ENCODE measurements around the gene CD300A. TPM values are rescaled to one million over a fixed set of nuclear protein-coding genes. Genes with fewer than 3 reads are reported as not detected.

Gene CD300A
- total RNA-seq, 2 experiments from 2014 or later = 2.1 to 2.8 TPM

- Mint-ChIP-seq H3K36me3 (ENCODE audit: low read depth) (no peaks in the 10 kb centered on the region), H3K9me3 (ENCODE audit: insufficient read depth) (no peaks in the 10 kb centered on the region), H3K27ac (peak overlapping the region; percentile 37), H3K4me3 (no peak overlapping the region), H3K4me1 (ENCODE audit: low read depth) (peaks cover 19% of the 10 kb centered on the region), H3K27me3 (ENCODE audit: low read depth) (peaks cover 14% of the 10 kb centered on the region)
- POLR2A ChIA-PET = no interaction called here
- DNase-seq (no peak), ATAC-seq (no peak)
- CTCF ChIA-PET = interaction anchor here (0.7 to 1.2 kb wide), 3 partner anchors 13 to 361 kb away, joined by 3 to 4 read pairs (median 3); no protein-coding TSS in a partner anchor
These were observed 15.5 kb upstream of the CD300A start for GRCh38 chr17:74450925-74451403.

- H3K4me1 Mint-ChIP-seq (ENCODE audit: low read depth) = peaks cover 19% of the 10 kb centered on the region
- H3K27ac Mint-ChIP-seq = no peak overlapping the region
- peaks cover 16% of the 10 kb centered on the region for H3K27me3 Mint-ChIP-seq (ENCODE audit: low read depth)
- ATAC-seq (no peak), DNase-seq (no peak)
- CTCF ChIA-PET = interaction anchor here (0.7 to 1.2 kb wide), 2 partner anchors 151 to 362 kb away, joined by 3 to 4 read pairs; no protein-coding TSS in a partner anchor
- H3K4me3 Mint-ChIP-seq = no peak overlapping the region
- POLR2A ChIA-PET = no interaction called here
- H3K9me3 Mint-ChIP-seq (ENCODE audit: insufficient read depth) = no peaks in the 10 kb centered on the region
- no peaks in the 10 kb centered on the region for H3K36me3 Mint-ChIP-seq (ENCODE audit: low read depth)
These were observed 14.9 kb upstream of the CD300A start for GRCh38 chr17:74451557-74451956.

- Mint-ChIP-seq H3K27me3 (ENCODE audit: low read depth) (peaks cover 16% of the 10 kb centered on the region), H3K9me3 (ENCODE audit: insufficient read depth) (no peaks in the 10 kb centered on the region), H3K4me3 (no peak overlapping the region), H3K36me3 (ENCODE audit: low read depth) (no peaks in the 10 kb centered on the region), H3K4me1 (ENCODE audit: low read depth) (peaks cover 19% of the 10 kb centered on the region), H3K27ac (peak overlapping the region; percentile 46)
- ATAC-seq = peak; percentile 38
- peak; percentile 65 for DNase-seq
- CTCF ChIA-PET = interaction anchor here (0.7 to 3.7 kb wide), 4 partner anchors 84 to 373 kb away, joined by 3 to 25 read pairs (median 4); partner anchors contain the start of gene GPR142
- POLR2A ChIA-PET = no interaction called here
These were observed 14.2 kb upstream of the CD300A start for GRCh38 chr17:74452033-74452840.

GRCh38 chr17:74452841-74453661 lies 13.4 kb upstream of the CD300A start:
- ATAC-seq (no peak), DNase-seq (no peak)
- H3K4me1 Mint-ChIP-seq (ENCODE audit: low read depth) = peaks cover 24% of the 10 kb centered on the region
- H3K4me3 Mint-ChIP-seq = no peak overlapping the region
- no peaks in the 10 kb centered on the region for H3K36me3 Mint-ChIP-seq (ENCODE audit: low read depth)
- no peak overlapping the region for H3K27ac Mint-ChIP-seq
- H3K9me3 Mint-ChIP-seq (ENCODE audit: insufficient read depth) = no peaks in the 10 kb centered on the region
- H3K27me3 Mint-ChIP-seq (ENCODE audit: low read depth) = peaks cover 14% of the 10 kb centered on the region
- ChIA-PET CTCF (interaction anchor here (0.7 to 3.7 kb wide), 2 partner anchors 85 to 374 kb away, joined by 3 to 25 read pairs; partner anchors contain the start of gene GPR142), POLR2A (no interaction called here)

- ChIA-PET POLR2A (no interaction called here), CTCF (interaction anchor here (1.3 to 5.9 kb wide), 4 partner anchors 34 to 85 kb away, joined by 3 to 68 read pairs (median 16); partner anchors contain the start of gene GPR142)
- Mint-ChIP-seq H3K9me3 (ENCODE audit: insufficient read depth) (no peaks in the 10 kb centered on the region), H3K4me3 (peak overlapping the region; percentile 8), H3K36me3 (ENCODE audit: low read depth) (no peaks in the 10 kb centered on the region), H3K27ac (no peak overlapping the region), H3K27me3 (ENCODE audit: low read depth) (peaks cover 20% of the 10 kb centered on the region), H3K4me1 (ENCODE audit: low read depth) (peaks cover 25% of the 10 kb centered on the region)
- no peak for ATAC-seq
- no peak for DNase-seq
These were observed 12.7 kb upstream of the CD300A start for GRCh38 chr17:74453665-74454196.

GRCh38 chr17:74454197-74455024 lies 12.0 kb upstream of the CD300A start:
- H3K9me3 Mint-ChIP-seq (ENCODE audit: insufficient read depth) = no peaks in the 10 kb centered on the region
- no peaks in the 10 kb centered on the region for H3K36me3 Mint-ChIP-seq (ENCODE audit: low read depth)
- POLR2A ChIA-PET = no interaction called here
- ATAC-seq (peak; percentile 94), DNase-seq (peak; percentile 74)
- peaks cover 31% of the 10 kb centered on the region for H3K4me1 Mint-ChIP-seq (ENCODE audit: low read depth)
- CTCF ChIA-PET = interaction anchor here (1.3 to 5.9 kb wide), 4 partner anchors 33 to 86 kb away, joined by 3 to 68 read pairs (median 16); partner anchors contain the start of gene GPR142
- no peak overlapping the region for H3K4me3 Mint-ChIP-seq
- peaks cover 23% of the 10 kb centered on the region for H3K27me3 Mint-ChIP-seq (ENCODE audit: low read depth)
- H3K27ac Mint-ChIP-seq = no peak overlapping the region

GRCh38 chr17:74455025-74455545 lies 11.3 kb upstream of the CD300A start:
- H3K4me3 Mint-ChIP-seq = no peak overlapping the region
- no peak for DNase-seq
- ATAC-seq = no peak
- ChIA-PET POLR2A (no interaction called here), CTCF (interaction anchor here (0.6 to 5.9 kb wide), 7 partner anchors 10 to 87 kb away, joined by 3 to 68 read pairs (median 4); partner anchors contain the start of gene GPR142)
- H3K27me3 Mint-ChIP-seq (ENCODE audit: low read depth) = peaks cover 24% of the 10 kb centered on the region
- no peaks in the 10 kb centered on the region for H3K36me3 Mint-ChIP-seq (ENCODE audit: low read depth)
- H3K9me3 Mint-ChIP-seq (ENCODE audit: insufficient read depth) = no peaks in the 10 kb centered on the region
- peaks cover 32% of the 10 kb centered on the region for H3K4me1 Mint-ChIP-seq (ENCODE audit: low read depth)
- H3K27ac Mint-ChIP-seq = no peak overlapping the region

GRCh38 chr17:74455821-74456220 lies 10.6 kb upstream of the CD300A start:
- no peaks in the 10 kb centered on the region for H3K9me3 Mint-ChIP-seq (ENCODE audit: insufficient read depth)
- H3K27ac Mint-ChIP-seq = no peak overlapping the region
- ChIA-PET CTCF (interaction anchor here (0.6 to 5.9 kb wide), 6 partner anchors 11 to 88 kb away, joined by 3 to 68 read pairs (median 5); partner anchors contain the start of gene GPR142), POLR2A (no interaction called here)
- H3K36me3 Mint-ChIP-seq (ENCODE audit: low read depth) = no peaks in the 10 kb centered on the region
- H3K4me1 Mint-ChIP-seq (ENCODE audit: low read depth) = peaks cover 33% of the 10 kb centered on the region
- H3K4me3 Mint-ChIP-seq = no peak overlapping the region
- ATAC-seq (no peak), DNase-seq (no peak)
- peaks cover 25% of the 10 kb centered on the region for H3K27me3 Mint-ChIP-seq (ENCODE audit: low read depth)

GRCh38 chr17:74457146-74457819 lies 9.2 kb upstream of the CD300A start:
- Mint-ChIP-seq H3K4me3 (no peak overlapping the region), H3K9me3 (ENCODE audit: insufficient read depth) (no peaks in the 10 kb centered on the region), H3K27me3 (ENCODE audit: low read depth) (peaks cover 25% of the 10 kb centered on the region), H3K36me3 (ENCODE audit: low read depth) (no peaks in the 10 kb centered on the region), H3K4me1 (ENCODE audit: low read depth) (peaks cover 33% of the 10 kb centered on the region), H3K27ac (no peak overlapping the region)
- ATAC-seq = peak; percentile 41
- ChIA-PET CTCF (interaction anchor here (0.9 to 5.9 kb wide), 24 partner anchors 9 to 279 kb away, joined by 3 to 68 read pairs (median 4); partner anchors contain the start of genes CD300A and GPR142), POLR2A (interaction anchor here (1.6 kb wide), 1 partner anchor 77 kb away, joined by 6 read pairs; no protein-coding TSS in a partner anchor)
- DNase-seq = peak; percentile 77

GRCh38 chr17:74457820-74458166 lies 8.6 kb upstream of the CD300A start:
- Mint-ChIP-seq H3K27ac (no peak overlapping the region), H3K4me3 (no peak overlapping the region), H3K4me1 (ENCODE audit: low read depth) (peaks cover 28% of the 10 kb centered on the region), H3K9me3 (ENCODE audit: insufficient read depth) (no peaks in the 10 kb centered on the region), H3K27me3 (ENCODE audit: low read depth) (peaks cover 23% of the 10 kb centered on the region), H3K36me3 (ENCODE audit: low read depth) (no peaks in the 10 kb centered on the region)
- DNase-seq (no peak), ATAC-seq (no peak)
- ChIA-PET POLR2A (interaction anchor here (1.6 kb wide), 1 partner anchor 77 kb away, joined by 6 read pairs; no protein-coding TSS in a partner anchor), CTCF (interaction anchor here (0.8 to 5.9 kb wide), 19 partner anchors 9 to 279 kb away, joined by 3 to 68 read pairs (median 4); partner anchors contain the start of genes CD300A and GPR142)
